C4-2B (cell line): ENCODE measurements around the gene ANKS6.
A peak's percentile ranks its signal among the peaks of the same experiment; 100 is the strongest.

Source experiments
- H3K27ac ChIP-seq: fragments of 450-650 bp; 2 replicates; pipeline ENCODE4 v1.5.1; 2017
- CTCF ChIP-seq: fragments of 450-650 bp; conservative IDR thresholded peaks from 2 replicates; pipeline ENCODE4 v1.5.1; 2017; ENCODE audit warnings: mild to moderate bottlenecking
- ZFX ChIP-seq: fragments of 450-650 bp; IDR thresholded peaks from 2 replicates; pipeline ENCODE4 v1.6.1; 2017

The ANKS6 gene

GRCh38 chr9:98801969-98802371, 5.6 kb upstream of the ANKS6 start:
- H3K27ac ChIP-seq, result no peak overlapping the region

GRCh38 chr9:98801561-98801960, 5.2 kb upstream of the ANKS6 start:
- no peak for TF ChIP-seq ZFX
- no peak for TF ChIP-seq CTCF
- H3K27ac ChIP-seq, result no peak overlapping the region

More at GRCh38 chr9:98801969-98802371, 5.6 kb upstream of the ANKS6 start:
- TF ChIP-seq CTCF (no peak), ZFX (no peak)

- TF ChIP-seq CTCF (no peak), ZFX (no peak)
- no peak overlapping the region for H3K27ac ChIP-seq
Measured at GRCh38 chr9:98798254-98798653, 1.9 kb upstream of the ANKS6 start.

GRCh38 chr9:98797491-98797890, 1.1 kb upstream of the ANKS6 start:
- no peak overlapping the region for H3K27ac ChIP-seq
- TF ChIP-seq CTCF, result no peak
- TF ChIP-seq ZFX, result no peak

- no peak for TF ChIP-seq CTCF
- peak; percentile 89; the same call in 1 of the 2 replicates for TF ChIP-seq ZFX
- peak overlapping the region; percentile 53 for H3K27ac ChIP-seq
Measured at GRCh38 chr9:98795970-98796363, 388 bp downstream of the ANKS6 start.

GRCh38 chr9:98795295-98795955, 930 bp downstream of the ANKS6 start:
- TF ChIP-seq CTCF (no peak), ZFX (no peak)
- H3K27ac ChIP-seq, result peak overlapping the region; percentile 53; the same call in 1 of the 2 replicates

GRCh38 chr9:98794802-98795201, 1.6 kb downstream of the ANKS6 start:
- TF ChIP-seq CTCF, result no peak
- H3K27ac ChIP-seq, result no peak overlapping the region
